ENCODE data around the gene FMNL3. TPM values are rescaled to one million over a fixed set of nuclear protein-coding genes. Genes with fewer than 3 reads are reported as not detected.

The FMNL3 gene
- total RNA-seq, 2 donors from 2014 or later: 3.0 to 6.2 TPM

DNA sequence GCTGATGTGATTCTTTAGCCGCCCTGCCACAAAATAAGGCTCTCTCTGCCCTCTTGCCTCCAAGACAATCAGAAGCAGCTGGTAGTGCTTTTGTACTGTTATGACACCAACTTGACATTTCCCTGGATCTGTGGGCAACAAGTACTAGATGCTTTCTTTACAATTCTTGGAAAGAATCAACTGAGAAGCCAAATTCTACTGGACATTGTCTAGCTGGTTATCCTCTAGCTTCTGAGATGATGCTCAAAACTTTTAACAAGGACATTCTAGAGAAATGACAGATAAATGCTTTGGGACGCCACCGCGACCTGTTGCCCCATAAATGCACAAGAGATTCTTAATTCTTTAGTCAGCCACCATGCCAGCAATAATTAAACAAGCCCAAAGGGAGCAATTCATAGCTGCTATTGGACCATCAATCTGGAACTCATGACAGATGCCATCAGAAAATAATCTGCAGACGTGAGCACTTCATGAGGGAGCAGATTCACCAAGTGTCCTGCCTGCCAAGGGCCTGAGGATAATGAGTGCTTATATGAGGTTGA is 22.8 kb downstream of the FMNL3 start:
- DNase-seq (no peak), ATAC-seq (no peak)
- H3K27ac ChIP-seq: no peak overlapping the region
- 78 to 89% methylated on average over 5 of the region's 5 CpGs for WGBS, 2 donors
- no peaks in the 10 kb centered on the region for H3K27me3 ChIP-seq
- no peaks in the 10 kb centered on the region for H3K4me1 ChIP-seq
- H3K9me3 ChIP-seq: no peaks in the 10 kb centered on the region
- H3K4me3 ChIP-seq: no peak overlapping the region
- TF ChIP-seq POLR2A (IDR thresholded peaks at IDR 0.05): no peak
- TF ChIP-seq, protein P1, sequence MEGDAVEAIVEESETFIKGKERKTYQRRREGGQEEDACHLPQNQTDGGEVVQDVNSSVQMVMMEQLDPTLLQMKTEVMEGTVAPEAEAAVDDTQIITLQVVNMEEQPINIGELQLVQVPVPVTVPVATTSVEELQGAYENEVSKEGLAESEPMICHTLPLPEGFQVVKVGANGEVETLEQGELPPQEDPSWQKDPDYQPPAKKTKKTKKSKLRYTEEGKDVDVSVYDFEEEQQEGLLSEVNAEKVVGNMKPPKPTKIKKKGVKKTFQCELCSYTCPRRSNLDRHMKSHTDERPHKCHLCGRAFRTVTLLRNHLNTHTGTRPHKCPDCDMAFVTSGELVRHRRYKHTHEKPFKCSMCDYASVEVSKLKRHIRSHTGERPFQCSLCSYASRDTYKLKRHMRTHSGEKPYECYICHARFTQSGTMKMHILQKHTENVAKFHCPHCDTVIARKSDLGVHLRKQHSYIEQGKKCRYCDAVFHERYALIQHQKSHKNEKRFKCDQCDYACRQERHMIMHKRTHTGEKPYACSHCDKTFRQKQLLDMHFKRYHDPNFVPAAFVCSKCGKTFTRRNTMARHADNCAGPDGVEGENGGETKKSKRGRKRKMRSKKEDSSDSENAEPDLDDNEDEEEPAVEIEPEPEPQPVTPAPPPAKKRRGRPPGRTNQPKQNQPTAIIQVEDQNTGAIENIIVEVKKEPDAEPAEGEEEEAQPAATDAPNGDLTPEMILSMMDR (IDR thresholded peaks at IDR 0.05): no peak
- H3K36me3 ChIP-seq (replicated peaks in 1 of 2; ENCODE audit: insufficient read depth in 1 of 2, low read depth in 2 of 2): no peaks in the 10 kb centered on the region
- intact Hi-C loops (cut with DNase I): no loop called here

DNA sequence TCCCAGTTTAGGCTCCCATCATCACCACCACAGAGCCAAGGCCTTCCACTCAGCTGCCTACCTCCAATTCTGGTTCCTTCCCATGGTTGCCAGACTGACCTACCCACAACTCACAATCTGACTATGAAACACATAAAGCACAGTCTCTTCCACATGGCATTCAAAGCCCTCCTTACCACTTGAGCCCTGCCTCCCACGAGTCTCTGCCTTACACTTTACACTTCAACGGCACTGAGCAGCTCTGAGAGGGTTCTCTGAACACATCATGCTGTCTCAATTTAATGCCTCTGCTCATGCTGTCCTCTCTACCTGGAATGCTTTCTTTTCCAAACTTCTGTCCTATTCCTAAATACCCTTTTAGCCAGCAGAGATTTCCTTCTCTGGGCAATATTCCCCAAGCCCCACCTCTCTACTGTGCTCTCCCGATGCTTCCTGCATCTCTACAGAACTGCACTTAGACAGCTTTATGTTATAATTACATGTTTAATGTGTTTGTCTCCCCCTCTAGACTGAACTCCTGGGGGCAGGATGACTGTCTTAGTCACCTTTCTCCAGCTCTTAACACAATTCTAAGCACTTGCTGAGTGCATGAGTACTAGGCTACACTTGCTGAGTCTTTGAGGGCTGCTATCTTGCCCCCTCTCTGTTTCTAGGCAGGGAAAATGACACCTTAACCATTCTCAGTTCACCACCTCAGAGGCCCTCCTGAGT is 23.5 kb downstream of the FMNL3 start:
- Histone ChIP-seq H3K36me3 (replicated peaks in 1 of 2; ENCODE audit: insufficient read depth in 1 of 2, low read depth in 2 of 2) (no peaks in the 10 kb centered on the region), H3K4me3 (no peak overlapping the region), H3K27ac (no peak overlapping the region), H3K4me1 (no peaks in the 10 kb centered on the region), H3K27me3 (no peaks in the 10 kb centered on the region), H3K9me3 (no peaks in the 10 kb centered on the region)
- no peak for DNase-seq
- 64 to 70% methylated on average over 3 of the region's 3 CpGs for WGBS, 2 donors
- ATAC-seq: no peak
- no peak for TF ChIP-seq POLR2A (IDR thresholded peaks at IDR 0.05)
- TF ChIP-seq, protein P1 (IDR thresholded peaks at IDR 0.05): no peak
- intact Hi-C loops (cut with DNase I): no loop called here

DNA sequence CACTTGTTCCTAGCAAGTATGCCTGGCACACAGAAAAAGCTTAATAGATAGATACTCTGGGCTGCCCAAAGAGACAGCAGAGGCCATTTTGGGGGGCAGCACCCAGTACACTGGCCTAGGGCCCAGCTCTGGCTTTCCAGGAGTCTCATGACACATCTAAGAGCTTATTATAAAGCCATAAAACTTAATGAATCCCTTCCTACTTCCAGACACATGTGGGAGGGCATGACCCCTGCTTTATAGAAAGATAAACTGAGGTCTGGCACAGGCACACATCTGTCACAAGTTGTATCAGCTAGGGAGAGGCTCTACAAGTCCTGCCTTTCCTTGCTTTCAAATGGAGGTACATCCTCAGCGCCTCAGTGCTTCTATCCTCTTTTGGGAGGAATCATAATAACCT is 27.1 kb downstream of the FMNL3 start:
- DNase-seq (no peak), ATAC-seq (no peak)
- H3K36me3 ChIP-seq (replicated peaks in 1 of 2; ENCODE audit: insufficient read depth in 1 of 2, low read depth in 2 of 2): no peaks in the 10 kb centered on the region
- H3K27ac ChIP-seq: no peak overlapping the region
- no peaks in the 10 kb centered on the region for H3K9me3 ChIP-seq
- no peaks in the 10 kb centered on the region for H3K27me3 ChIP-seq
- WGBS, 2 donors: 76 to 93% methylated on average over 1 of the region's 1 CpG
- intact Hi-C loops (cut with DNase I): no loop called here
- H3K4me3 ChIP-seq: no peak overlapping the region
- TF ChIP-seq, protein P1 (IDR thresholded peaks at IDR 0.05): no peak
- TF ChIP-seq POLR2A (IDR thresholded peaks at IDR 0.05): no peak
- peaks cover 2% of the 10 kb centered on the region for H3K4me1 ChIP-seq

DNA sequence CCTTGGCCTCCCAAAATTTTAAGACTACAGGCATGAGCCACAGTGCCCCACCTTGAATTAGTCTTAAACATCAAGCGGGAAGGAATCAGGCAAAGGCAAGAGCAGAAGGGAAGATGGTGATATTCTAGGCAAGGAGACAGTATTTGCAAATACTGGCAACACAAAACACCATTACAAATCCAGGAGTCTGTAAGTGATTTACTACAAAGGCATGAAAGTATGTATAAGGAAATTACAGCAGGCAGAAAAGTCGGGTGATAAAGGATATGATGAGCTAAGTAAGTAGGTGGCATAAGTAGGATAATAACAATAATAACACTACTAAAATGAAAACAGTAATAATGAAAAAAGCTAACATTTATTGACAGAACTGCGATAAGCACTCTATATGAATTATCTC is 28.5 kb downstream of the FMNL3 start:
- Histone ChIP-seq H3K4me3 (no peak overlapping the region), H3K27ac (no peak overlapping the region), H3K4me1 (peaks cover 13% of the 10 kb centered on the region), H3K36me3 (replicated peaks in 1 of 2; ENCODE audit: insufficient read depth in 1 of 2, low read depth in 2 of 2) (no peaks in the 10 kb centered on the region), H3K27me3 (no peaks in the 10 kb centered on the region), H3K9me3 (no peaks in the 10 kb centered on the region)
- DNase-seq (no peak), ATAC-seq (no peak)
- WGBS, 2 donors: 69 to 70% methylated on average over 3 of the region's 3 CpGs
- TF ChIP-seq, protein P1 (IDR thresholded peaks at IDR 0.05): no peak
- no peak for TF ChIP-seq POLR2A (IDR thresholded peaks at IDR 0.05)
- intact Hi-C loops (cut with DNase I): no loop called here

DNA sequence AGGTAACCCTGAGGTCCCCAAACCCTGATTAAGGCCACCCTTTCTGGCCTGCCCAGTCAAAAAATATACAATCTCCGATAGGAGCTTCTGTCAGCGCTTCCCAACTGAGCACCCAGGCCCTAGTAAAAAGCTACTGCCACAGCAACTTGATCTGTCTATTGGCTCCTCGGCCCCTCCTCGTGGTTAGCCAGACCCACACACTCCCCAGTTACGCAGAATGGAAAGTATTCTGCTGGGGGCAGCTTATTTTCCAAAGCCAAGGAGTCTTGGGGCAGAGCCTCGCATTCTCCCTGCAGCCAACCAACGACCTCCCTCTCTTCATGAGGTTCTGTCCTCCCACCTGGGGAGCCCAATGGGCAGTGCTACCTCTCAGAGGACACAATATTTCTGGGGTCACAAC is 32.1 kb downstream of the FMNL3 start:
- Histone ChIP-seq H3K9me3 (no peaks in the 10 kb centered on the region), H3K4me1 (peaks cover 32% of the 10 kb centered on the region), H3K4me3 (no peak overlapping the region), H3K27ac (peak overlapping the region in 2 of 4 donors; percentile 81 to 89), H3K36me3 (replicated peaks in 1 of 2; ENCODE audit: insufficient read depth in 1 of 2, low read depth in 2 of 2) (no peaks in the 10 kb centered on the region), H3K27me3 (no peaks in the 10 kb centered on the region)
- ATAC-seq: no peak
- WGBS, 2 donors: 83 to 88% methylated on average over 7 of the region's 7 CpGs
- TF ChIP-seq, protein P1 (IDR thresholded peaks at IDR 0.05): no peak
- no peak for TF ChIP-seq POLR2A (IDR thresholded peaks at IDR 0.05)
- intact Hi-C loops (cut with DNase I): no loop called here
- DNase-seq: no peak

All from body of pancreas (tissue), 4 donors.